Lower leg skin (tissue), 4 donors: ENCODE measurements around the gene MYL6B. TPM values are rescaled to one million over a fixed set of nuclear protein-coding genes. Genes with fewer than 3 reads are reported as not detected.

Experiments used
- DNase-seq, 2 donors: peaks; one replicate each; pipeline ENCODE4 v3.0.0-alpha.2; 2019; ENCODE audit warnings: low spot score in 2 of 2
- H3K4me3 ChIP-seq: fragments of 200-600 bp; sonication (generic); 2 replicates; pipeline ENCODE4 v1.5.1; 2017; ENCODE audit warnings: mild to moderate bottlenecking, low read depth; ENCODE audit not compliant: poor library complexity, severe bottlenecking
- POLR2A ChIP-seq, 2 donors: fragments of 450-650 bp; IDR thresholded peaks; one replicate each; pipeline ENCODE4 v1.6.1; 2016 to 2017; ENCODE audit warnings: antibody characterized with exemption in 2 of 2, mild to moderate bottlenecking in 1 of 2, moderate library complexity in 1 of 2
- WGBS, 2 donors: methylation state at CpG; one replicate each; pipeline ENCODE4 v1.1.5; 2018; 5-methylcytosine and 5-hydroxymethylcytosine counted together
- intact Hi-C: fragments of 100-400 bp; cut with DNase I; formaldehyde crosslinking; loops from one replicate; pipeline ENCODE4 v1.15.0; 2023; ENCODE audit warnings: low total_unique reads
- total RNA-seq, 4 donors: library from RNA; depleted of rRNA; stranded (reverse); fragments of >200 nt; gene quantifications; one replicate each; pipeline ENCODE4 v1.1.0, GENCODE V29; 2016
- TF ChIP-seq, protein P1 (sequence below), 3 donors: fragments of 450-650 bp; IDR thresholded peaks; one replicate each; pipeline ENCODE4 v1.5.1; 2016; ENCODE audit warnings: antibody characterized with exemption in 3 of 3, mild to moderate bottlenecking in 3 of 3, moderate library complexity in 2 of 3

MYL6B gene
- total RNA-seq, 4 donors from 2014 or later = 9.0 to 40.1 (median 22.5) TPM

DNA sequence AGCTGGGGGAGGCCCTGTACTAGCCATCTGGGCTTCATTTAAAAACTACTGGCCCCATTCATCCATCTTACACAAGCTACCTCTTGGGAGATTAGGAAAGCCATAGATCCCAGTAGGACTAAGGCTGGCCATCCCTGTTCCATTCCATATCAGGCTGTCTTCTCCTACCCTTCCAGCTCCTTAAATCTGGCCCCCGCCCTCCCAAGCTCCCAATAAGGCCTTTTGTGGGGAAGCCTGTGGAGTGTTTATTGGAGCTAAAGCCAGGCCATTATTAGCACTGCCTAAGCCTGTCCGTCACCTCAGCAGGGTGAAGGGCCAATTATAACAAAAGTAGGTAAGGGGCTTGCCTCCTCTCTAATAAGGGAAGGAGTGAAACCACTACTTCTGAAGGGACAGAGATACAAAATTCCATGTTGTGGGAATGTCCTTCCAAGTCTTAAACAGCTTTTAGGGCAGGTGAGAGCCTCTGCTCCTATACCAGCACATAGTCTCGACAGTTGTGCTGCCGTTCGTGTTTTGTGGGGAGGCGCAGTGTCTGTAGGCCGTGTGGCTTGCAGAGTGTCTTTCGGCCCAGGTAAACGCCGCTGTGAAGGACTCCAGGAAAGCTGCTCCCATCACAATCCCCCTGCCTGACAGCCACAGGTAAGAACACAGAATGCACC lies 9.4 kb downstream of the MYL6B start:
- no peak overlapping the region for H3K4me3 ChIP-seq
- 73 to 79% methylated on average over 10 of the region's 10 CpGs for WGBS, 2 donors
- intact Hi-C loops = no loop called here

GRCh38 chr12:56162468-56163290 lies 10.3 kb downstream of the MYL6B start:
- DNase-seq = no peak
- no peak overlapping the region for H3K4me3 ChIP-seq
- 57 to 69% methylated on average over 11 of the region's 11 CpGs for WGBS, 2 donors
- TF ChIP-seq, protein P1, sequence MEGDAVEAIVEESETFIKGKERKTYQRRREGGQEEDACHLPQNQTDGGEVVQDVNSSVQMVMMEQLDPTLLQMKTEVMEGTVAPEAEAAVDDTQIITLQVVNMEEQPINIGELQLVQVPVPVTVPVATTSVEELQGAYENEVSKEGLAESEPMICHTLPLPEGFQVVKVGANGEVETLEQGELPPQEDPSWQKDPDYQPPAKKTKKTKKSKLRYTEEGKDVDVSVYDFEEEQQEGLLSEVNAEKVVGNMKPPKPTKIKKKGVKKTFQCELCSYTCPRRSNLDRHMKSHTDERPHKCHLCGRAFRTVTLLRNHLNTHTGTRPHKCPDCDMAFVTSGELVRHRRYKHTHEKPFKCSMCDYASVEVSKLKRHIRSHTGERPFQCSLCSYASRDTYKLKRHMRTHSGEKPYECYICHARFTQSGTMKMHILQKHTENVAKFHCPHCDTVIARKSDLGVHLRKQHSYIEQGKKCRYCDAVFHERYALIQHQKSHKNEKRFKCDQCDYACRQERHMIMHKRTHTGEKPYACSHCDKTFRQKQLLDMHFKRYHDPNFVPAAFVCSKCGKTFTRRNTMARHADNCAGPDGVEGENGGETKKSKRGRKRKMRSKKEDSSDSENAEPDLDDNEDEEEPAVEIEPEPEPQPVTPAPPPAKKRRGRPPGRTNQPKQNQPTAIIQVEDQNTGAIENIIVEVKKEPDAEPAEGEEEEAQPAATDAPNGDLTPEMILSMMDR (IDR thresholded peaks at IDR 0.05) = no peak
- TF ChIP-seq POLR2A (IDR thresholded peaks at IDR 0.05) = no peak
- intact Hi-C loops = no loop called here

More for the DNA sequence above, 9.4 kb downstream of the MYL6B start:
- no peak for DNase-seq
- no peak for TF ChIP-seq POLR2A (IDR thresholded peaks at IDR 0.05)
- TF ChIP-seq, protein P1 (IDR thresholded peaks at IDR 0.05) = no peak

GRCh38 chr12:56163533-56164344 lies 11.4 kb downstream of the MYL6B start:
- intact Hi-C loops = no loop called here
- DNase-seq = no peak
- no peak overlapping the region for H3K4me3 ChIP-seq
- WGBS, 2 donors = 73 to 77% methylated on average over 11 of the region's 11 CpGs
- TF ChIP-seq, protein P1 (IDR thresholded peaks at IDR 0.05) = no peak
- TF ChIP-seq POLR2A (IDR thresholded peaks at IDR 0.05) = no peak

GRCh38 chr12:56164345-56164729 lies 11.9 kb downstream of the MYL6B start:
- no peak for TF ChIP-seq POLR2A (IDR thresholded peaks at IDR 0.05)
- TF ChIP-seq, protein P1 (IDR thresholded peaks at IDR 0.05) = no peak
- intact Hi-C loops = no loop called here
- no peak overlapping the region for H3K4me3 ChIP-seq
- DNase-seq = peak in 1 of 2 donors; percentile 85
- 88 to 89% methylated on average over 17 of the region's 17 CpGs for WGBS, 2 donors

DNA sequence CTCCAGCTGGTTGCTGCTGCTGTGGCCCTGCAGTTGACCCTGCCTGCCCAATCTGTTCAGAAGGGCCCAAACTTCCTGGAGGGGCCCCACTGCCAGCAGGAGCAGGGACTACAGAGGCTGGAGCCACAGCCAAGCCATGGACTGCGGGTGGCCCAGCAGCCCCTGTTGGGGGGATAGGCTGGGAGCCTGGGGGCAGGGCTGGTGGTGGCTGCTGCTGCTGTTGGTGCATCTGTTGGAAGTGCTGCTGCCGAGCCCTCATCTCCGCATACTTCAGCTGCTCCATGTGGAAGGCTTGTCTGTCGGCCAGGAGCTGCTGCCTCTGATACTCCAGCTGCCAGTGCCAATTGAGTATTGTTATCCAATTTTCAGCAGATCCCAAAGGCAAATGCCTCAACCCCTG lies 13.0 kb downstream of the MYL6B start:
- intact Hi-C loops = no loop called here
- TF ChIP-seq, protein P1 (IDR thresholded peaks at IDR 0.05) = no peak
- no peak for TF ChIP-seq POLR2A (IDR thresholded peaks at IDR 0.05)
- 63 to 67% methylated on average over 1 of the region's 4 CpGs for WGBS, 2 donors
- DNase-seq = peak in 1 of 2 donors; percentile 79
- no peak overlapping the region for H3K4me3 ChIP-seq
